Hepatocyte (in vitro differentiated cells): ENCODE data around the gene MYBPH. TPM values are rescaled to one million over a fixed set of nuclear protein-coding genes. Genes with fewer than 3 reads are reported as not detected.

Experiments
- DNase-seq: peaks from one replicate; pipeline ENCODE4 v3.0.0-alpha.2; 2016; ENCODE audit warnings: low spot score
- H2AFZ ChIP-seq: fragments of 200-600 bp; sonication (generic); 2 replicates; pipeline ENCODE4 v1.6.0; 2016; ENCODE audit warnings: antibody characterized with exemption, mild to moderate bottlenecking
- H3K27ac ChIP-seq: fragments of 200-600 bp; sonication (generic); 2 replicates; pipeline ENCODE4 v1.5.1; 2016; ENCODE audit warnings: mild to moderate bottlenecking
- H3K27me3 ChIP-seq: fragments of 200-600 bp; sonication (generic); 2 replicates; pipeline ENCODE4 v1.6.1; 2016
- H3K36me3 ChIP-seq: fragments of 200-600 bp; sonication (generic); replicated peaks from 2 replicates; pipeline ENCODE4 v1.5.1; 2016; ENCODE audit warnings: low read depth; ENCODE audit not compliant: insufficient read depth
- H3K4me1 ChIP-seq: fragments of 200-600 bp; sonication (generic); 2 replicates; pipeline ENCODE4 v1.5.1; 2016; ENCODE audit warnings: mild to moderate bottlenecking, moderate library complexity; ENCODE audit not compliant: insufficient read depth
- H3K4me2 ChIP-seq: fragments of 200-600 bp; sonication (generic); 2 replicates; pipeline ENCODE4 v1.6.0; 2016
- H3K4me3 ChIP-seq: fragments of 200-600 bp; sonication (generic); 2 replicates; pipeline ENCODE4 v1.5.1; 2016; ENCODE audit warnings: mild to moderate bottlenecking
- H3K79me2 ChIP-seq: fragments of 200-600 bp; sonication (generic); 2 replicates; pipeline ENCODE4 v1.6.0; 2017; ENCODE audit warnings: mild to moderate bottlenecking
- H3K9me2 ChIP-seq: fragments of 200-600 bp; sonication (generic); replicated peaks from 2 replicates; pipeline ENCODE4 v1.6.0; 2017; ENCODE audit warnings: mild to moderate bottlenecking; ENCODE audit not compliant: insufficient read depth
- H3K9me3 ChIP-seq: fragments of 200-600 bp; sonication (generic); 2 replicates; pipeline ENCODE4 v1.5.1; 2016; ENCODE audit warnings: low read depth, mild to moderate bottlenecking
- H4K20me1 ChIP-seq: fragments of 200-600 bp; sonication (generic); 2 replicates; pipeline ENCODE4 v1.6.0; 2016; ENCODE audit warnings: mild to moderate bottlenecking; ENCODE audit not compliant: insufficient read depth, poor library complexity, severe bottlenecking
- EZH2 ChIP-seq: fragments of 200-600 bp; sonication (generic); IDR thresholded peaks from 2 replicates; pipeline ENCODE4 v1.6.1; 2016; ENCODE audit warnings: antibody characterized with exemption, mild to moderate bottlenecking, borderline replicate concordance
- EZH2phosphoT487 ChIP-seq: fragments of 200-600 bp; sonication (generic); IDR thresholded peaks from one replicate; pipeline ENCODE4 v1.6.1; 2018; ENCODE audit warnings: antibody characterized with exemption, mild to moderate bottlenecking, low read depth, moderate library complexity; ENCODE audit not compliant: unreplicated experiment, severe bottlenecking
- WGBS: methylation state at CpG from one replicate; pipeline ENCODE4 v1.1.6; 2016; ENCODE audit warnings: low lambda C conversion rate; ENCODE audit errors: missing lambda C conversion rate; 5-methylcytosine and 5-hydroxymethylcytosine counted together
- polyA plus RNA-seq: library from polyadenylated mRNA; unstranded; fragments of >200 nt; fragmentation: Nextera tagmentation; extraction: Ambion mirVana; gene quantifications from 2 replicates; pipeline ENCODE4 v1.2.1, GENCODE V29; 2016
- total RNA-seq: library from RNA; depleted of rRNA; stranded (reverse); fragments of >200 nt; gene quantifications from 2 replicates; pipeline ENCODE4 v1.2.3, GENCODE V29; 2014
- TF ChIP-seq, protein P1 (sequence below): fragments of 200-600 bp; sonication (generic); IDR thresholded peaks from 2 replicates; pipeline ENCODE4 v1.5.1; 2016; ENCODE audit warnings: antibody characterized with exemption, mild to moderate bottlenecking; ENCODE audit not compliant: poor library complexity

Gene MYBPH
- total RNA-seq (not detected in 2 replicates), polyA plus RNA-seq (0.70 TPM in 1 of 2 replicates, not detected in the other)

- TF ChIP-seq EZH2 (no peak), EZH2phosphoT487 (no peak)
- TF ChIP-seq, protein P1, sequence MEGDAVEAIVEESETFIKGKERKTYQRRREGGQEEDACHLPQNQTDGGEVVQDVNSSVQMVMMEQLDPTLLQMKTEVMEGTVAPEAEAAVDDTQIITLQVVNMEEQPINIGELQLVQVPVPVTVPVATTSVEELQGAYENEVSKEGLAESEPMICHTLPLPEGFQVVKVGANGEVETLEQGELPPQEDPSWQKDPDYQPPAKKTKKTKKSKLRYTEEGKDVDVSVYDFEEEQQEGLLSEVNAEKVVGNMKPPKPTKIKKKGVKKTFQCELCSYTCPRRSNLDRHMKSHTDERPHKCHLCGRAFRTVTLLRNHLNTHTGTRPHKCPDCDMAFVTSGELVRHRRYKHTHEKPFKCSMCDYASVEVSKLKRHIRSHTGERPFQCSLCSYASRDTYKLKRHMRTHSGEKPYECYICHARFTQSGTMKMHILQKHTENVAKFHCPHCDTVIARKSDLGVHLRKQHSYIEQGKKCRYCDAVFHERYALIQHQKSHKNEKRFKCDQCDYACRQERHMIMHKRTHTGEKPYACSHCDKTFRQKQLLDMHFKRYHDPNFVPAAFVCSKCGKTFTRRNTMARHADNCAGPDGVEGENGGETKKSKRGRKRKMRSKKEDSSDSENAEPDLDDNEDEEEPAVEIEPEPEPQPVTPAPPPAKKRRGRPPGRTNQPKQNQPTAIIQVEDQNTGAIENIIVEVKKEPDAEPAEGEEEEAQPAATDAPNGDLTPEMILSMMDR: no peak
- WGBS: 74% methylated on average over 5 of the region's 5 CpGs
Measured at GRCh38 chr1:203175237-203175826, at the start of gene MYBPH. Gene MYBPH, minus strand, starts transcription at chr1:203175826. Its CDS starts 71 bp downstream, at chr1:203175755.

DNA sequence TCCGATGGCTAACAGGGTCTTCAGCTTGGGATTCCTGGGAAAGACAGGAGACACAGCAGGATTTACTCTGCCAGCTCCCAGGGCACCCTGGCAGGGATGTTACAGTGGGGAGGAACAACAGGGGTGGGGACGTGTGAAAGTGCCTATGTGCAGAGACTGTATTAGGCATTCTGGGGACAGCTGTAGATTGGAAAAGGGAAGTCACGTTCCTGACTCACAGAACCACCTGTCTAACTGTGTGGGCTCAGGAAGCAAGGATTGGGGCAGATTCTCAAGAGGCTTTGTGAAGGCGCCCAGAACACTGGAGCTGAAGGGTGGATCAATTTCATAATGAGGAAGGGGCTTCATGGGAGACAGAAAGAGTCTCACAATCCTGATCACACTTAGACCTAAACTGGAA lies 49.4 kb upstream of the MYBPH start:
- H3K4me1 ChIP-seq: no peaks in the 10 kb centered on the region
- H2AFZ ChIP-seq: no peak overlapping the region
- no peaks in the 10 kb centered on the region for H3K79me2 ChIP-seq
- TF ChIP-seq EZH2phosphoT487: no peak
- TF ChIP-seq EZH2: no peak
- TF ChIP-seq, protein P1: no peak
- no peak for DNase-seq
- H3K4me2 ChIP-seq: no peak overlapping the region
- WGBS: 80% methylated on average over 4 of the region's 4 CpGs
- no peak overlapping the region for H3K4me3 ChIP-seq
- H4K20me1 ChIP-seq: no peaks in the 10 kb centered on the region
- no peaks in the 10 kb centered on the region for H3K36me3 ChIP-seq
- no peaks in the 10 kb centered on the region for H3K9me3 ChIP-seq
- H3K27me3 ChIP-seq: peaks cover 5% of the 10 kb centered on the region
- H3K27ac ChIP-seq: no peak overlapping the region
- no peaks in the 10 kb centered on the region for H3K9me2 ChIP-seq

More at GRCh38 chr1:203175237-203175826, at the start of gene MYBPH:
- Histone ChIP-seq H4K20me1 (no peaks in the 10 kb centered on the region), H3K27me3 (no peaks in the 10 kb centered on the region), H3K4me2 (no peak within 1 kb of the TSS), H3K9me3 (no peaks in the 10 kb centered on the region), H3K4me1 (peaks cover 14% of the 10 kb centered on the region), H3K4me3 (no peak within 1 kb of the TSS), H2AFZ (no peak within 1 kb of the TSS), H3K79me2 (no peaks in the 10 kb centered on the region), H3K36me3 (no peaks in the 10 kb centered on the region), H3K27ac (no peak within 1 kb of the TSS), H3K9me2 (no peaks in the 10 kb centered on the region)
- no peak for DNase-seq

DNA sequence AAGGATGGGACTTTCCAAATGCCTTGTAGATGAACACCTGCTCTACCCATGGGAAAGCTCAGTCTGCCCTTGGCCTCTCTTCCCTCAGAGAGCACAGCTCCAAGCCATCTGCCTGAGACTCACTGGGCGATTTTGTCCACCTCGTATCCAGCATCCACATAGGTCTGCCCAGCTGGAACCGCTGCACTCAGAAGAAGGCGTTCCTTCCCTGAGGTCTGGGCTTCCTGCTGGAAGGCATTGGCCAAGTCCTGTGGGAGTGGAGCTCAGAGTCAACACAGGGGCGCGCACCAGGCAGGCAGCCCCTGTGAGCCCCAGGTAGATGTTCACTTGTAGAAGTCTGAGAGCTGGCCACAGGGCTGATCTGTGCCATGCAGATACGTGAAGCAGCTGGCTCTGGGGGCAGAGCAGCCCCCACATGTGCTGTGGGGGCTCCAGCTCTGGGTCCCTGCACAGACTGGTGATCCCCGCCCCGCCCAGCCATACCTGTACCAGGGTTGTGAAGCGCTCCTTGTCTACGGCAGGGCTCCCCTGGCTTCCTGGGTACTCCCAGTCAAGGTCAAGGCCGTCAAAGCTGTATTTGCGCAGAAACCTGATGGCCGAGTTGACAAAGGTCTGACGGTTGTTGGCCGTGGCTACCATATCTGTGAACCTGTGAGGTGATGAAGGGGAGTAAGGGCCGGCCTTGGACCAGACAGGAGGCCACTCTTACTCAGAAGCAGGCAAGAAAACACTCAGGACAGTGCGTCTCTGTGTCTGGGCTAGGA lies 47.6 kb upstream of the MYBPH start:
- H3K79me2 ChIP-seq: no peaks in the 10 kb centered on the region
- no peak overlapping the region for H2AFZ ChIP-seq
- H3K4me1 ChIP-seq: no peaks in the 10 kb centered on the region
- WGBS: 87% methylated on average over 18 of the region's 18 CpGs
- no peak overlapping the region for H3K4me3 ChIP-seq
- H3K9me3 ChIP-seq: no peaks in the 10 kb centered on the region
- no peak overlapping the region for H3K4me2 ChIP-seq
- peaks cover 5% of the 10 kb centered on the region for H3K27me3 ChIP-seq
- no peak for DNase-seq
- no peak for TF ChIP-seq EZH2phosphoT487
- TF ChIP-seq, protein P1: no peak
- no peak for TF ChIP-seq EZH2
- H3K36me3 ChIP-seq: no peaks in the 10 kb centered on the region
- no peak overlapping the region for H3K27ac ChIP-seq
- no peaks in the 10 kb centered on the region for H4K20me1 ChIP-seq
- H3K9me2 ChIP-seq: no peaks in the 10 kb centered on the region
